HEK293 (cell line): ENCODE data around the gene KCNQ4.

Experiments
- ZNF521 ChIP-seq: fragments of 450-650 bp; formaldehyde crosslinking; IDR thresholded peaks from 2 replicates; pipeline ENCODE4 v1.5.1; 2017; ENCODE audit warnings: missing biosample characterization, mild to moderate bottlenecking, missing genetic modification characterization
- ZSCAN5A ChIP-seq: fragments of 450-650 bp; formaldehyde crosslinking; IDR thresholded peaks from 2 replicates; pipeline ENCODE4 v1.5.1; 2016; ENCODE audit warnings: missing biosample characterization, missing genetic modification characterization
- TF ChIP-seq, protein P1 (sequence below): fragments of 450-650 bp; formaldehyde crosslinking; IDR thresholded peaks from 2 replicates; pipeline ENCODE4 v1.5.1; 2016; ENCODE audit warnings: missing biosample characterization, missing genetic modification characterization

- TF ChIP-seq, protein P1, sequence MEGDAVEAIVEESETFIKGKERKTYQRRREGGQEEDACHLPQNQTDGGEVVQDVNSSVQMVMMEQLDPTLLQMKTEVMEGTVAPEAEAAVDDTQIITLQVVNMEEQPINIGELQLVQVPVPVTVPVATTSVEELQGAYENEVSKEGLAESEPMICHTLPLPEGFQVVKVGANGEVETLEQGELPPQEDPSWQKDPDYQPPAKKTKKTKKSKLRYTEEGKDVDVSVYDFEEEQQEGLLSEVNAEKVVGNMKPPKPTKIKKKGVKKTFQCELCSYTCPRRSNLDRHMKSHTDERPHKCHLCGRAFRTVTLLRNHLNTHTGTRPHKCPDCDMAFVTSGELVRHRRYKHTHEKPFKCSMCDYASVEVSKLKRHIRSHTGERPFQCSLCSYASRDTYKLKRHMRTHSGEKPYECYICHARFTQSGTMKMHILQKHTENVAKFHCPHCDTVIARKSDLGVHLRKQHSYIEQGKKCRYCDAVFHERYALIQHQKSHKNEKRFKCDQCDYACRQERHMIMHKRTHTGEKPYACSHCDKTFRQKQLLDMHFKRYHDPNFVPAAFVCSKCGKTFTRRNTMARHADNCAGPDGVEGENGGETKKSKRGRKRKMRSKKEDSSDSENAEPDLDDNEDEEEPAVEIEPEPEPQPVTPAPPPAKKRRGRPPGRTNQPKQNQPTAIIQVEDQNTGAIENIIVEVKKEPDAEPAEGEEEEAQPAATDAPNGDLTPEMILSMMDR (tag by site-specific recombination), result no peak
- TF ChIP-seq ZSCAN5A (tag by site-specific recombination), result no peak
- TF ChIP-seq ZNF521 (tag by site-specific recombination), result no peak
These were observed 77.2 kb downstream of the KCNQ4 start for GRCh38 chr1:40860706-40861223.
